OCI-LY7 (cell line): ENCODE data around the gene CXCL11.

ENCODE experiments used
- EZH2phosphoT487 ChIP-seq: fragments of 200-600 bp; sonication (generic); IDR thresholded peaks from 2 replicates; pipeline ENCODE4 v1.6.1; 2018; ENCODE audit warnings: low read depth, borderline replicate concordance, mild to moderate bottlenecking, mixed run types, antibody characterized with exemption, low read length, moderate library complexity, mixed read lengths
- TF ChIP-seq, protein P1 (sequence below): fragments of 200-600 bp; sonication (generic); conservative IDR thresholded peaks from 2 replicates; pipeline ENCODE4 v1.5.1; 2014; ENCODE audit warnings: mild to moderate bottlenecking, antibody characterized with exemption, low read length, moderate library complexity, mixed read lengths

DNA sequence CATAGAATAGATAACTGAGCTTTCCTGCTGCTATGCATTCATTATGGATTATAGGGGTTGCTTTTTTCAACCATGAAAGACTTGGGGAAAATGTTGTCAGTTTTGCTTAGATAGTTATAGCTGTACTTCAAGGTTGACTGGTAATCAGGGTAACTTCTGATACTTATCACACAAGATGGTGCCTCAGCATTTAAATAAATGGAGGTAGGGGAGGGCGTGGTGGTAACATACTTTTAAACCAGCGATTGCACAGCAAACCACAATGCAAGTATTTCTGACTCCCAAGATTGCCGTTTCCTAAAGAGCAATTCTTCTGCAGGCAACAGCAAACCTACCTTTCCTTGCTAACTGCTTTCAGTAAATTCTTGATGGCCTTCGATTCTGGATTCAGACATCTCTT, 13.8 kb downstream of the CXCL11 start:
- TF ChIP-seq, protein P1, sequence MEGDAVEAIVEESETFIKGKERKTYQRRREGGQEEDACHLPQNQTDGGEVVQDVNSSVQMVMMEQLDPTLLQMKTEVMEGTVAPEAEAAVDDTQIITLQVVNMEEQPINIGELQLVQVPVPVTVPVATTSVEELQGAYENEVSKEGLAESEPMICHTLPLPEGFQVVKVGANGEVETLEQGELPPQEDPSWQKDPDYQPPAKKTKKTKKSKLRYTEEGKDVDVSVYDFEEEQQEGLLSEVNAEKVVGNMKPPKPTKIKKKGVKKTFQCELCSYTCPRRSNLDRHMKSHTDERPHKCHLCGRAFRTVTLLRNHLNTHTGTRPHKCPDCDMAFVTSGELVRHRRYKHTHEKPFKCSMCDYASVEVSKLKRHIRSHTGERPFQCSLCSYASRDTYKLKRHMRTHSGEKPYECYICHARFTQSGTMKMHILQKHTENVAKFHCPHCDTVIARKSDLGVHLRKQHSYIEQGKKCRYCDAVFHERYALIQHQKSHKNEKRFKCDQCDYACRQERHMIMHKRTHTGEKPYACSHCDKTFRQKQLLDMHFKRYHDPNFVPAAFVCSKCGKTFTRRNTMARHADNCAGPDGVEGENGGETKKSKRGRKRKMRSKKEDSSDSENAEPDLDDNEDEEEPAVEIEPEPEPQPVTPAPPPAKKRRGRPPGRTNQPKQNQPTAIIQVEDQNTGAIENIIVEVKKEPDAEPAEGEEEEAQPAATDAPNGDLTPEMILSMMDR: no peak
- no peak for TF ChIP-seq EZH2phosphoT487
